ENCODE data around the gene MAML3.

- no peak for TF ChIP-seq CTCF (IDR thresholded peaks at IDR 0.05)
- TF ChIP-seq POLR2A (IDR thresholded peaks at IDR 0.05), result no peak
These were observed 383.6 kb downstream of the MAML3 start for GRCh38 chr4:139770361-139770760.

Measured in transverse colon (tissue), 3 donors.